GM19328 (cell line): ENCODE data around the gene LTBP4.
"Not testable (repeated sequence)": the region's sequence is repeated elsewhere in the genome, so short reads cannot be mapped to it uniquely, and the experiment has no call there.

ENCODE experiments used
- ATAC-seq: cut with Tn5 transposase; IDR thresholded peaks from one replicate; pipeline ENCODE4 v1.9.1; 2021; ENCODE audit warnings: mild to moderate bottlenecking, moderate library complexity; ENCODE audit not compliant: unreplicated experiment

The LTBP4 gene

DNA sequence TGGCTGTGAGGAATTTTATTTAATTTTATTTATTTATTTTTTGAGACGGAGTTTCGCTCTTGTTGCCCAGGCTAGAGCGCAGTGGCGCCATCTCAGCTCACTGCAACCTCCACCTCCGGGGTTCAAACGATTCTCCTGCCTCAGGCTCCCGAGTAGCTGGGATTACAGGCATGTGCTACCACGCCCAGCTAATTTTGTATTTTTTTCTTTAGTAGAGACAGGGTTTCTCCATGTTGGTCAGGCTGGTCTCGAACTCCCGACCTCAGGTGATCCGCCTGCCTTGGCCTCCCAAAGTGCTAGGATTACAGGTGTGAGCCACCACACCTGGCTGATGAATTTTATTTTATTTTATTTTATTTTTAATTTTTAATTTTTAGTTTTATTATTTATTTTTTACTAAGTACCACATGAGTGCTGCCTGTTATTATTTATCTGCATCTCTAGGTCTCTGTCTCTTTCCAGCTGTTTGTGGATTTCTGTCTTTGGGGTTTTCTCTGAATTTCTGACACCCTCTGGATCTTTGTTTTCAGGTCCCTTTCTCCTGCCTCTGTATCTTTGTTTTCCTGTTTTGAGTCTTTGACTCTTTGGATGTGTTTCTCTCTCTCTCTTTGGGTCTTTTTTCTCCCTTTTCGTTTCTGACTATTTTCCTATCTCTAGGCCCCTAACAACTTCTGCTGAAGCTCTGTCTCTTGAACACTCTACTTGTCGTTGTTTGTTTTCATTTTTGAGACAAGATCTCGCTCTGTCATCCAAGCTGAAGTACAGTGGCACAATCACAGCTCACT is 23.4 kb downstream of the LTBP4 start:
- not testable (repeated sequence) for ATAC-seq

DNA sequence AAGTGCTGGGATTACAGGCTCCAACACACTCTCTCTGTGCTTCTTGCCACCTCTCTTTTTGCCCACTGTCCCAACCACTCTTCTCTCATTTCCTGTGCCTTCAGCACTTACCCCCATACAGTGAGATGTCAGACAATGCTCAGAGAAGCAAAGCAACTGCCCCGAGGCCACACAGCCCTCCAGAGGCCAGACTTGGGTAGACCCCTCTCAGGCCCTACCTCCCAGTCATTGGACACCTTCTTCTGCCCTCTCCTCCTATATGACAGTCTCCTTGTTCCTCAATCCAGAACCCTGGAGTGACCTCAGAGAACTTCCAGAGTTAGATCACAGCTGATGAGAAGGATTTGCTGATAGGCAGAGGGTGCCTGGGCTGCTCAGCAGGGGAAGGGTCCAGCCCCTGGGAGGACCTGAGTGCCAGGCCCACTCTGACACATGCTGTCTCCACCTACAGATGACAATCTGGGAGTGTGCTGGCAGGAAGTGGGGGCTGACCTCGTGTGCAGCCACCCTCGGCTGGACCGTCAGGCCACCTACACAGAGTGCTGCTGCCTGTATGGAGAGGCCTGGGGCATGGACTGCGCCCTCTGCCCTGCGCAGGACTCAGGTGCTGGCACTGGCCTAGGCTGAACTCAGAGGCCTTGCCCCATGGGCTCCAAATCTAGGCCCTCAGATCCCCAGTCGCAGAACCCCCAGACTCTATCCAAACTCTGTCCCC is 24.4 kb downstream of the LTBP4 start:
- no peak for ATAC-seq

DNA sequence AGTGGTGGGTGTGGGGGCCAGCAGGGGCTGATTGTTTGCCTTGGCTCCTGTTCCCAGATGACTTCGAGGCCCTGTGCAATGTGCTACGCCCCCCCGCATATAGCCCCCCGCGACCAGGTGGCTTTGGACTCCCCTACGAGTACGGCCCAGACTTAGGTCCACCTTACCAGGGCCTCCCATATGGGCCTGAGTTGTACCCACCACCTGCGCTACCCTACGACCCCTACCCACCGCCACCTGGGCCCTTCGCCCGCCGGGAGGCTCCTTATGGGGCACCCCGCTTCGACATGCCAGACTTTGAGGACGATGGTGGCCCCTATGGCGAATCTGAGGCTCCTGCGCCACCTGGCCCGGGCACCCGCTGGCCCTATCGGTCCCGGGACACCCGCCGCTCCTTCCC is 25.7 kb downstream of the LTBP4 start:
- no peak for ATAC-seq

DNA sequence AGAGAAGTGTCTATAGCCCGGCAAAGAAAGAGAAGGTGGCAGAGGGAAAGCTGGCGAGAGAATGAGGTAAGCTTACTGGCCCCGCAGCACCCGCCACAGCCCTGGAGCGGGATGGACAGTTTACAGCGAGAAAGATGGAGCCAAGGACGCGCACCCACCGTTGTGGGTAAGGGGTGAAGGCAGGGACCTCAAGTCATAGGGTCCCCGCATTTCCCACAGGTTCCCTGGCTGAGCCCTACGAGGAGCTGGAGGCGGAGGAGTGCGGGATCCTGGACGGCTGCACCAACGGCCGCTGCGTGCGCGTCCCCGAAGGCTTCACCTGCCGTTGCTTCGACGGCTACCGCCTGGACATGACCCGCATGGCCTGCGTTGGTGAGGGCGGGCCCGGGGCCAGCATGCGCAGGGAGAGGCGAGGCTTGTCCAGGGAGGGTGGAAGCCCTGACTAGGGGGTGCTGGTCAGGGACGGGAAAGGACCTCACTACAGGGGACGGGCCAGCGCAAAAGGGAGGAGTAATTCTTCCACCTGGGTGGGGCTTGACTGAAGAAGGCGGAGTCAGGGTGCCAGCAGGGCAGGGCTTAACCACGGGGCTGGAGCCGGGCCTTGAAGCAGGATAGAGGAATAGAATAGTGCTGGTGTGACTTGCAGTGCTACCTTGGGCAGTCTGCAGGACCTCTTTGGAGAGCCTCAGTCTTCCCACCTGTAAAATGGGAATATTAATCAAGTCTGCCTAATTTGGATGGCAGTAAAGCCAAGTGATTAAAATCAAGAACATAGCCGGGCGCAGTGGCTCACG is 26.5 kb downstream of the LTBP4 start:
- ATAC-seq, result no peak

DNA sequence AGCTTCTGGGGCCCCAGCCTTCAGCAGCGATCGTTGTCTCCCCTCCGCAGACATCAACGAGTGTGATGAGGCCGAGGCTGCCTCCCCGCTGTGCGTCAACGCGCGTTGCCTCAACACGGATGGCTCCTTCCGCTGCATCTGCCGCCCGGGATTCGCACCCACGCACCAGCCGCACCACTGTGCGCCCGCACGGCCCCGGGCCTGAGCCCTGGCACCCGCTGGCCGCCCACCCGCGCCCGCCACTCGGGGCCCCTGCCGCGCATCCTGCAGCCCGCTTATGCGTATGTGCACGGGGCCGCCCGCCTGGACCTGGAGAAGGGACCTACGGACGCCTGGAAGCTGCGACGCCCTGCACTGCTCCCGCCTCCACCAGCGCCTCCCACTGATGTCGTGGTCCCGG is 28.2 kb downstream of the LTBP4 start:
- ATAC-seq, result no peak

DNA sequence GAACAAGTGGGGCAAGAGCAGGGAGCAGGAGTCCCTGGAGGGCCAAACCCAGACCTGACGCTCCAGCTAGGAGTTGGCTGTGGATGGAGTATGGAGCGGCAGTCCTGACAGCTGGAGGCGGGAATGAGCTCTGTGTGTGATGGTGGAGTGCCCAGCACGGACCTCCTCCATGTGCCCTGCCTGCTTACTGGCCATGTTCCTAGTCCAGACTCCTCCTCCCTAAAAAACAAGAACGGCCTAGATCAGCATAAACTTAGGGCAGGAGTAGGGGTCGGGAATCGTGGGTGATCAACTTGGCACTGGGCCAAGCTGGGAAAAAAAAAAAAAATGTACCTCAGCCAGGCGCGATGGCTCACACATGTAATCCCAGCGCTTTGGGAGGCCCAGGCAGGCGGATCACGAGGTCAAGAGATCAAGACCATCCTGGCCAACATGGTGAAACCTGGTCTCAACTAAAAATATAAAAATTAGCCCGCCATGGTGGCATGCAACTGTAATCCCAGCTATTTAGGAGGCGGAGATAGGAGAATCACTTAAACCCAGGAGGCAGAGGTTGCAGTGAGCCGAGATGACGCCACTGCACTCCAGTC is 29.5 kb downstream of the LTBP4 start:
- ATAC-seq, result no peak

DNA sequence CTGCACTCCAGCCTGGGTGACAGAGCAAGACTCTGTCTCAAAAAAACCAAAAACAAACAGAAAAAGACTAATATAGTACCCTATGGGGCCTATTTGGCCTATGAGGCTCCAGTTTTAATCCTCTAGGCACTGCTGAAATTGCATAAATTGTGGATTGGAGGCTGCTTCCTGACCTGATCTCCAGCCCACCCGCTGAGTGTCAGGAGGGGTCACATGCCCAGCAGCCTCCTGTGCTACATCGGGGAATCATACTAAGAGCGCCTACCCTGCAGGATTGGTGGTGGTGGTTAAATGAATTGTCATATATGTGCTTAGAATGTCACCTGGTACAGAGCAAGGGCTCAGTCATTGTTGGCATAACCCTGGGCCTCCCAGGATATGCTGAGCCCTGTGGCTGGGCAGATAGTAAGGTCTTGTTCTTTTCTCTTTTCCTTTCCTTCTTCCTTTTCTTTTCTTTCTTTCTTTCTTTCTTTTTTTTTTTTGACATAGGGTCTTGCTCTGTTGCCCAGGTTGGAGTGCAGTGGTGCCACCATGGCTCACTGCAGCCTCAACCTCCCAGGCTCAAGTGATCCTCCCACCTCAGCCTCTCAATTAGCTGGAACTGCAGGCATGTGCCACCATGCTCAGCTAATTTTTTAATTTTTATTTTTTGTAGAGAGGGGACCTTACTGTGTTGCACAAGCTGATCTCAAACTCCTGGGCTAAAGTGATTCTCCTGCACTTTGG is 31.3 kb downstream of the LTBP4 start:
- no peak for ATAC-seq

DNA sequence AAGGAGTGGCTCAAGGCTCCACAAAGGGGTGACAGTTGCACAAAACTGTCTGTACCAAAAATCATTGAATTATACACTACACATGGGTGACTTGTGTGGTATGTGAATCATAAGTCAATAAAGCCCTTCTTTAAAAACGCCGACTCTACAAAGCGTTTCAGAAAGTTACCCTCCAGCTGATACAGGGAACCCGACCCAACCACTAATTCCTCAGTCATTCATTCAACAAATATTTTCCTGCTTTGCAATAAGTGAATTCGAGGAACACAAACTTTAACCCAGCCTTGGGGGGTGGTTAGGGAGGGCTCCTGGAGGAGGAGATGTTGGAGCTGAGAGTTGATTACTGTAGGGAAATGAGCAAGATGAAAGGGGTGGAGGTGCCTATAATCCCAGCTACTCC is 32.0 kb downstream of the LTBP4 start:
- no peak for ATAC-seq

DNA sequence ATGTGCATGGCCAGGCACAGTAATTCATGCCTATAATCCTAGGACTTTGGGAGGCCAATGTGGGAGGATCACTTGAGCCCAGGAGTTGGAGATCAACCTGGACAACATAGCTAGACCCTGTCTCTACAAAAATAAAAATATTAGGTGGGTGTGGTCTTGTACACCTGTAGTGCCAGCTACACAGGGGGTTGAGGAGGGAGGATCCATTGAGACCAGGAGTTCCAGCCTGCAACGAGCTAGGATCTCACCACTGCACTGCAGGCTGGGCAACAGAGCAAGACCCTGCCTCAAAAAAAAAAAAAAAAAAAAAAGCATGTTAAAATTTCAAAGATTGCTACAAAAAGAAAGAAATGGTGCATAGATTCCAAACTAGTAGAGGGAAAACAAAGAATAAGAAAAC is 37.2 kb downstream of the LTBP4 start:
- ATAC-seq, result no peak

DNA sequence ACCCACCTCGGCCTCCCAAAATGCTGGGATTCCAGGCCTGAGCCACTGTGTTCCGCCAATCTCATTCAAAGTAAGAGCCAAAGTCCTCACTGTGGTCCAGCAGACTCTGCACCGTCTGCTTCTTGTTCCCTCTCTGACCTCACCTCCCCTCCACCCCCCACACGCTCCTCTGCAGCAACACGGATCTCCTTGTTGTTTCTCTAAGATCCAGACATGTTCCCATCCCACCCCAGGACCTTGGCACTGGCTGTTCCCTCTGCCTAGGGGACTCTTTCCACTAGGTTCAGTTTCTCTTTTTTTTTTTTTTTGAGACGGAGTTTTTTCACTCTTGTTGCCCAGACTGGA is 38.4 kb downstream of the LTBP4 start:
- ATAC-seq, result no peak

DNA sequence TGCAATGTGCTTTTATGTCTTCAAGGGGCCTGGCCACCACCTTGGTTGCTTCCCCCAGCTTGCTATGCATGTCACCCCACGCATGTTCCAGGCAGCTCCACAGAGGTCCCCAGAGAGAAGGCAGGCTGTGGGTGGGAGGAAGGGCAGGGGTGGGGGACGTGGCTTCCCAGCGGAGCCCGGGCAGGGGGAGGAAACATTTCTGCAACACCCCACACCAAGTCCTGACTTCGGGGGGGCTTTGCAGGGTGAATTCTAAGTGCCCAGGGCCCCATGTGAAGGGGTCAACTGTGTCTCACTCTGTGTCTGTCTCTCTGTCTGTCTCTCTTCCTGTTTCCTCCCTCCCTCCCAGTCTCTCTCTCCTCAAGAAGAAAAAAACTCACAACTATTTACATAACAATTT is 39.6 kb downstream of the LTBP4 start:
- ATAC-seq, result no peak

DNA sequence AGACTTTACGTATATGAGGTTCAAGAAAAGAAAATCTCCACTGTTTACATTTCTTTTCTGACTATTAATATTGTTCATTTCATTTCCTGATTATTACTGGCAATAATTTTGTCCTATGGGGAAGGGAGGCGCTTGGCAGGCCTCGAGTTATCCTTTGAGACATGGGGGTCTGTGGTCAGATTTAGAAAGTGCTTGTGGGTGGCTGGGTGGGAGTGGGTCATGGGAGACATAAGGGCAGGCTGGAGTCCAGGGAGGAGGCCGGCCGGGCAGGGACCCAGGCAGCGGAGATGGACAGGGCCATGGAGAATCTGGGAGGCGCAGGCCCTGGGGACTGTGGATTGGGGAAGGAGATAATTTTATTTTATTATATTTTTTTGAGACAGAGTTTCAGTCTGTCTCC is 40.1 kb downstream of the LTBP4 start:
- ATAC-seq, result no peak

DNA sequence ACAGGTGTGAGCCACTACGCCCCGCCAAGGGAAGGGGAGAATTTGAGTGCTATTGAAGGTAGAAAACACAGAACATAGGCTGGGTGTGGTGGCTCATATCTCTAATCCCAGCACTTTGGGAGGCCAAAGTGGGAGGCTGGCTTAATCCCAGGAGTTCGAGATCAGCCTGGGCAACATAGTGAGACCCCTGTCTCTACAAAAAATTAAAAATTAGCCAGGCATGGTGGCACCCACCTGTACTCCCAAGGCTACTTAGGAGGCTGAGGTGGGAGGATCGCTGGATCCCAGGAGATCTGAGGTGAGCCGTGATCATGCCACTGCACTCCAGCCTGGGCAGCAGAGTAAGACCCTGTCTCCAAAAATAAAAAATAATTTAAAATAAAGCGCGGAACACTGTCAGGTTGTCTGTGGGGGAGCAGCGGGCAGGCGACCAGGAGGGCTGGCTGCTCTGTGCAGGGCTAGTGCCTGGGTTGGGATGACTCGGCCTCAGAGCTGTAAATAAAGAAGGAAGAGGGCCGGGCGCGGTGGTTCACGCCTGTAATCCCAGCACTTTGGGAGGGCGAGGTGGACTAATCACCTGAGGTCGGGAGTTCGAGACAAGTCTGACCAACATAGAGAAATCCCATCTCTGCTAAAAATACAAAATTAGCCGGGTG is 41.0 kb downstream of the LTBP4 start:
- no peak for ATAC-seq

DNA sequence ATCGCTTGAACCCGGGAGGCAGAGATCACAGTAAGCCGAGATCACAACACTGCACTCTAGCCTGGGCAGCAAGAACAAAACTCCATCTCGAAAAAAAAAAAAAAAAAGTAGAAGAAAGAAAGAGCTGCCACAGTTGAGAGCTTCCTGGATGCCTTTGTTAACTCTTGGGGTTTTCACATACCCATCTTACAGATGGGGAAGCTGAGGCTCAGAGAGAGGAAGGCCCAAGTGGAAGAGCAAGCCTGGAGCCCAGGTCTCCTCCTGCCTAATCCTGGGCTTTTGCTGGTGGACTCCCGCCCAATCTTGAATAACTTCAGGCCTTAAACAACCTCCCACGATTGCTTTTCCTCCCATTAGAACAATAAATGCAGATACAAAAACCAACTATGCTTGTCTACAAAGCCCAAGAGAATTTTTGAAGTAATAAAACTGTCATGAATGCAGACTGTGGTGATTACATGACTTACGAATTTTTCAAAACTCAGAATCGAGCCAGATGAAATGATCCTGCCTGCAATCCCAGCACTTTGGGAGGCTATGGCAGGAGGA is 41.7 kb downstream of the LTBP4 start:
- no peak for ATAC-seq

DNA sequence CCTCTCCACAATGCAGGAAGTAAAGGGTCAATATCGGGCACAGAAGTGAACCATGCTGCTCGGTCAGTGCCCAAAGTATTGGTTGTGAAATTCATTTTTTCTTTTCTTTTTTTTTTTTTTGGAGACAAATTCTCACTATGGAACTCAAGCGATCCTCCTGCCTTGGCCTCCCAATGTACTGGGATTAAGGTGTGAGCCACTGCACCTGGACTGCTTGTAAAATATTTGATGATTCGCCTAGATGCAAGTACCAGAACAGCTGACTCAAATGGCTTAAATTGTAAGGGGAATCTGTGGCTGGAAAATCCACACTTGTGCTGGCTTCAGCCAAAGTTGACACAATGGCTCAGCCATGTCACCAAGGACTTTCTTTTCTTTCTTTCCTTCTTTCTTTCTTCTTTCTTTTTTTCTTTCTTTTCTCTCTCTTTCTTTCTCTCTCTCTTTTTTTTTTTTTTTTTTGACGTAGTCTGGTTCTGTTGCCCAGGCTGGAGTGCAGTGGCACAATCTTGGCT is 45.6 kb downstream of the LTBP4 start:
- no peak for ATAC-seq

DNA sequence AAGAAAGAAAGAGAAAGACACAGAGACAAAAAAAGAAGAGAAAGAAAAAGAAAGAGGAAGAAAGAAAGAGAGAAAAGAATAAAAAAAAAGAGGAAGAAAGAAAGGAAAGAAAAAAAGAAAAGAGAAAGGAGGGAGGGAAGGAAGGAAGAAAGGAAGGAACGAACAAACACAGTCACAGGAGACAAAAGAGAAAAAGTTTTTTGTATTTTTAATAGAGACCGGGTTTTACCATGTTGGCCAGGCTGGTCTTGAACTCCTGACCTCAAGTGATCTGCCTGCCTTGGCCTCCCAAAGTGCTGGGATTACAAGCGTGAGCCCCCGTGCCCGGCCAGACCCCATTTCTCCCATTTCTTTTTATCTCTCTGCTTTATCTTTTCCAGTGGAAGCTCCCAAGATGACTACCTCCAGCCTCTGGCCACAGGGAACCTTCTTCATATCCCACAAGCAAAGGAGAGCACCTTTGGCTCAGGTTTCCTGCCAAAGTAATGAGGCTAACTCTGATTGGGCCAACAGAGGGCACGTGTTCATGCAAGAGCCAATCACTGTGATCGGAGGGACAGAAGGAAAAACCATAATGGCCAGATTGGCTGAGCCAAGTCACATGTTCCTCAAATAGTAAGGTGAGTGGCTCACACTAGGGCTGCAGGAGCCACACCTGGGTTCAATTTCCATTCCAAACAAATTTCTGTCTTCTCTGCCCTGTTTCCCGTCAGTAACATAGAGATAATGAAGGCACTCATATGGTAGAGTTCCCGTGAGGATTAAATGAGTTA is 48.9 kb downstream of the LTBP4 start:
- not testable (repeated sequence) for ATAC-seq

DNA sequence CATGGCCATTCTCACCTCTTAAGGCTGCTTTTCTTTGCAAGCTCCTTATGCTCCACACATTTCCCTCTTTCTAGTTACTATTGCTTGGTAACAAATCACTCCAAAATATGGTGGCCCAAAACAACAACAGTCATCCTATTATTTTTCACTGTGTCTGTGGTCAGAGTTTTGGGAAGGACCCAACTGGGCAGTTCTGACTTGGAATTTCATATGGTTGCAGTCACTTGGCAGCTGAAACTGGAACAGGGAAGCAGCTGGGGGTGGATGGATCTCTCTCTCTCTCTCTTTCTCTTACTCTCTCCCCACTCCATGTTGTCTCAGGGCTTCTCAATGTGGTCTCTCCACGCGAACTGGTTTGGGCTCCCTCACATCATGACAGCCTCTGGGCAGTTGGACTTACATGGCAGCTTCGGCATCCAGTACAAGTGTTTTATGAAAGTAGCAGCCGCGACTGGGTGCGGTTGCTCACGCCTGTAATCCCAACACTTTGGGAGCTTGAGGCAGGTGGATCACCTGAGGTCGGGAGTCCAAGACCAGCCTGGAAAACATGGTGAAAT is 49.7 kb downstream of the LTBP4 start:
- ATAC-seq, result no peak

DNA sequence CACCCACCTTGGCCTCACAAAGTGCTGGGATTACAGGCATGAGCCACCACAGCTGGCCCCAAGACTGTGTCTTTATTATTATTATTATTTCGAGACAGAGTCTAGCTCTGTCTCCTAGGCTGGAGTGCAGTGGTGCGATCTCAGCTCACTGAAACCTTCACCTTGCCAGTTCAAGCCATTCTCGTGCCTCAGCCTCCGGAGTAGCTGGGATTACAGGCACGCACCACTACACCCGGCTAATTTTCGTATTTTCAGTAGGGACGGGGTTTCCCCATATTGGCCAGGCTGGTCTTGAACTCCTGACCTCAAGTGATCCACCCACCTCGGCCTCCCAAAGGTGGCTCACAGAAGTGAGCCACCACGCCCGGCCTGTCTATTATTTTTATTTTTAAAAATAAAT is 51.1 kb downstream of the LTBP4 start:
- ATAC-seq, result not testable (repeated sequence)

DNA sequence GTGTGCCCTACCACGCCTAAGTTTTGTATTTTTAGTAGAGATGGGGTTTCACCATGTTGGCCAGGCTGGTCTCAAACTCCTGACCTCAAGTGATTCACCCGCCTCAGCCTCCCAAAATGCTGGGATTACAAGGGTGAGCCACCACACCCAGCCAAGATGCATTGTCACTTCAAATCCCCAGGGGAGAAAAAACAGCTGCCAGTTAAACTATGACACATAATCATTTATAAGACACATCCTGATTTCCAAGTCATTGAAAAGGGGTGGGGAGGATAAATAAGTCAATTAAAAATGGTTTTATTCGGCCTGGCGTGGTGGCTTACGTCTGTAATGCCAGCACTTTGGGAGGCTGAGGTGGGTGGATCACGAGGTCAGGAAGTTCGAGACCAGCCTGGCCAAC is 54.5 kb downstream of the LTBP4 start:
- ATAC-seq, result not testable (repeated sequence)
